ENCODE data around the gene PCDHB10.
"Not testable (repeated sequence)": the region's sequence is repeated elsewhere in the genome, so short reads cannot be mapped to it uniquely, and the experiment has no call there.

PCDHB10 gene

GRCh38 chr5:141188682-141189081 lies 3.5 kb upstream of the PCDHB10 start:
- not testable (repeated sequence) for ATAC-seq

- not testable (repeated sequence) for ATAC-seq
Measured at GRCh38 chr5:141189131-141189530, 3.0 kb upstream of the PCDHB10 start.

- not testable (repeated sequence) for ATAC-seq
Measured at GRCh38 chr5:141194332-141194731, 2.2 kb downstream of the PCDHB10 start.

GRCh38 chr5:141196363-141196762 lies 4.2 kb downstream of the PCDHB10 start:
- ATAC-seq = no peak

- no peak for ATAC-seq
Measured at GRCh38 chr5:141199359-141200235, 7.4 kb downstream of the PCDHB10 start, which contains the start of gene PCDHB11. TSS of gene PCDHB11 (plus strand) at chr5:141199627. CDS start at chr5:141199775, 148 bp downstream.

- ATAC-seq = not testable (repeated sequence)
Measured at GRCh38 chr5:141201126-141201525, 9.0 kb downstream of the PCDHB10 start.

- ATAC-seq = not testable (repeated sequence)
Measured at GRCh38 chr5:141201646-141202045, 9.5 kb downstream of the PCDHB10 start.

- ATAC-seq = no peak
Measured at GRCh38 chr5:141208478-141208877, 16.3 kb downstream of the PCDHB10 start, which contains the start of gene PCDHB12. TSS of gene PCDHB12 (plus strand) at chr5:141208719. CDS start at chr5:141208908, 189 bp downstream.

GRCh38 chr5:141210281-141210680 lies 18.1 kb downstream of the PCDHB10 start:
- ATAC-seq = not testable (repeated sequence)

GRCh38 chr5:141210849-141211248 lies 18.7 kb downstream of the PCDHB10 start:
- ATAC-seq = not testable (repeated sequence)

- not testable (repeated sequence) for ATAC-seq
Measured at GRCh38 chr5:141213656-141214339, 21.6 kb downstream of the PCDHB10 start, which contains the start of gene PCDHB13. TSS of gene PCDHB13 (plus strand) at chr5:141213919. CDS start at chr5:141214124, 205 bp downstream.

GRCh38 chr5:141214583-141214982 lies 22.4 kb downstream of the PCDHB10 start:
- not testable (repeated sequence) for ATAC-seq

GRCh38 chr5:141215504-141215903 lies 23.4 kb downstream of the PCDHB10 start:
- ATAC-seq = not testable (repeated sequence)

- not testable (repeated sequence) for ATAC-seq
Measured at GRCh38 chr5:141216035-141216434, 23.9 kb downstream of the PCDHB10 start.

GRCh38 chr5:141223112-141223783 lies 31.1 kb downstream of the PCDHB10 start, which contains the start of gene PCDHB14:
TSS of gene PCDHB14 (plus strand) at chr5:141223343. CDS start at chr5:141223506, 163 bp downstream.
- ATAC-seq = no peak

- ATAC-seq = not testable (repeated sequence)
Measured at GRCh38 chr5:141224844-141225243, 32.7 kb downstream of the PCDHB10 start.

- ATAC-seq = not testable (repeated sequence)
Measured at GRCh38 chr5:141225421-141225820, 33.3 kb downstream of the PCDHB10 start.

GRCh38 chr5:141234109-141234667 lies 42.0 kb downstream of the PCDHB10 start:
- ATAC-seq = no peak

GRCh38 chr5:141235922-141236321 lies 43.8 kb downstream of the PCDHB10 start:
- ATAC-seq = not testable (repeated sequence)

- no peak for ATAC-seq
Measured at GRCh38 chr5:141236516-141237313, 44.6 kb downstream of the PCDHB10 start.

- ATAC-seq = no peak
Measured at GRCh38 chr5:141241496-141241895, 49.3 kb downstream of the PCDHB10 start.
